HCT116 (cell line): ENCODE data around the gene CENPC. TPM values are rescaled to one million over a fixed set of nuclear protein-coding genes. Genes with fewer than 3 reads are reported as not detected.

Experiments
- ATAC-seq: fragments of 200-7000 bp; cut with Tn5 transposase; 2 replicates; pipeline ENCODE4 v1.9.1; 2020; ENCODE audit warnings: mild to moderate bottlenecking, moderate library complexity
- BruUV-seq: library from RNA; stranded (reverse); fragments of 400-500 nt; replicated peaks from 2 replicates; lab custom pipeline; 2021; lab: Mats Ljungman, UMichigan
- CTCF ChIA-PET: fragments of 300-600 bp; sonication (Branson Sonifier 250); formaldehyde crosslinking; loops from one replicate; lab custom pipeline; 2021; ENCODE audit warnings: antibody characterized with exemption; lab: Charles Lee
- POLR2A ChIA-PET: fragments of 300-600, 350-600 bp; sonication (Branson Sonifier 250); formaldehyde crosslinking; loops from one replicate; lab custom pipeline; 2021; ENCODE audit warnings: antibody characterized with exemption; lab: Charles Lee
- RAD21 ChIA-PET, 2 experiments: fragments of 300-600 bp; sonication (Branson Sonifier 250); formaldehyde crosslinking; loops; one replicate each; lab custom pipeline; 2023; ENCODE audit warnings: low total read pairs in 2 of 2; ENCODE audit not compliant: uncharacterized antibody in 2 of 2, unreplicated experiment in 2 of 2, low non-redundant PET in 1 of 2; lab: Charles Lee
- DNase-seq: peaks from one replicate; pipeline ENCODE4 v3.0.0-alpha.2; 2010; ENCODE audit warnings: low read depth, low spot score
- H2AFZ ChIP-seq: fragments of 200-600 bp; shearing (Covaris generic), sonication (generic); 2 replicates; pipeline ENCODE4 v1.6.1; 2017; ENCODE audit warnings: low read depth, mixed run types, mixed read lengths, antibody characterized with exemption, low read length; ENCODE audit not compliant: poor library complexity, severe bottlenecking
- H3K27ac ChIP-seq: 2 replicates; pipeline ENCODE4 v1.5.1; 2012; ENCODE audit warnings: low read depth, low read length
- H3K27me3 ChIP-seq: fragments of 200-600 bp; sonication (generic); 2 replicates; pipeline ENCODE4 v1.6.1; 2016; ENCODE audit warnings: mixed run types, low read length, mixed read lengths; ENCODE audit not compliant: insufficient read depth
- H3K36me3 ChIP-seq, 2 experiments: fragments of 200-500 bp in 1 of 2; fragments of 200-600 bp in 1 of 2; sonication (Bioruptor generic) in 1 of 2; sonication (generic) in 1 of 2; 2 replicates each; pipeline versions ENCODE4 v1.5.1 to v1.6.1; 2014 to 2016; ENCODE audit warnings: low read length in 2 of 2, inconsistent platforms in 1 of 2, mixed read lengths in 1 of 2, mixed run types in 1 of 2; ENCODE audit not compliant: insufficient read depth in 2 of 2, control insufficient read depth in 1 of 2
- H3K4me1 ChIP-seq, 2 experiments: fragments of 200-600 bp in 1 of 2; sonication (generic) in 1 of 2; 2 replicates each; pipeline versions ENCODE4 v1.5.1 to v1.6.1; 2012 to 2017; ENCODE audit warnings: low read length in 2 of 2, inconsistent platforms in 1 of 2, mild to moderate bottlenecking in 1 of 2, mixed read lengths in 1 of 2, mixed run types in 1 of 2, moderate library complexity in 1 of 2; ENCODE audit not compliant: insufficient read depth in 2 of 2, control insufficient read depth in 1 of 2
- H3K4me2 ChIP-seq: fragments of 200-600 bp; sonication (generic); 2 replicates; pipeline ENCODE4 v1.6.1; 2017; ENCODE audit warnings: mixed run types, low read length, mixed read lengths
- H3K4me3 ChIP-seq, 2 experiments: fragments of 200-600 bp in 1 of 2; sonication (generic) in 1 of 2; replicated peaks in 1 of 2; 2 replicates each; pipeline ENCODE4 v1.5.1; 2011 to 2016; ENCODE audit warnings: low read length in 2 of 2, control low read depth in 1 of 2, low read depth in 1 of 2, mild to moderate bottlenecking in 1 of 2, mixed read lengths in 1 of 2, mixed run types in 1 of 2
- H3K79me2 ChIP-seq: fragments of 200-600 bp; sonication (generic); 2 replicates; pipeline ENCODE4 v1.6.1; 2017; ENCODE audit warnings: mild to moderate bottlenecking, mixed run types, low read length, moderate library complexity, mixed read lengths; ENCODE audit not compliant: insufficient read depth
- H3K9ac ChIP-seq: fragments of 200-600 bp; sonication (generic); 2 replicates; pipeline ENCODE4 v1.6.1; 2016; ENCODE audit warnings: low read length, mixed read lengths
- H3K9me2 ChIP-seq: fragments of 200-600 bp; sonication (generic), shearing (Covaris generic); 2 replicates; pipeline ENCODE4 v1.6.1; 2017; ENCODE audit warnings: mixed run types, mild to moderate bottlenecking, moderate library complexity; ENCODE audit not compliant: insufficient read depth
- H3K9me3 ChIP-seq, 2 experiments: fragments of 200-500 bp in 1 of 2; fragments of 200-600 bp in 1 of 2; sonication (Bioruptor generic) in 1 of 2; sonication (generic) in 1 of 2; 2 replicates each; pipeline ENCODE4 v1.6.1; 2014 to 2017; ENCODE audit warnings: low read length in 2 of 2, mixed read lengths in 2 of 2, inconsistent platforms in 1 of 2, low read depth in 1 of 2, mild to moderate bottlenecking in 1 of 2, mixed run types in 1 of 2, moderate library complexity in 1 of 2; ENCODE audit not compliant: control insufficient read depth in 1 of 2, insufficient read depth in 1 of 2
- H4K20me1 ChIP-seq: fragments of 200-600 bp; sonication (generic), shearing (Covaris generic); 2 replicates; pipeline ENCODE4 v1.6.1; 2017; ENCODE audit warnings: mixed run types, mild to moderate bottlenecking, moderate library complexity; ENCODE audit not compliant: insufficient read depth
- CBX3 ChIP-seq: IDR thresholded peaks from 2 replicates; pipeline ENCODE4 v1.6.1; 2012; ENCODE audit warnings: low read depth
- EZH2 ChIP-seq: fragments of 200-600 bp; sonication (generic); IDR thresholded peaks from 2 replicates; pipeline ENCODE4 v1.6.1; 2017; ENCODE audit warnings: antibody characterized with exemption, mixed run types
- JUND ChIP-seq: IDR thresholded peaks from 2 replicates; pipeline ENCODE4 v1.6.1; 2012
- RAD21 ChIP-seq: IDR thresholded peaks from 2 replicates; pipeline ENCODE4 v1.6.1; 2012; ENCODE audit warnings: low read depth, mild to moderate bottlenecking
- SIN3A ChIP-seq: IDR thresholded peaks from 2 replicates; pipeline ENCODE4 v1.6.1; 2012; ENCODE audit warnings: low read depth
- YY1 ChIP-seq: IDR thresholded peaks from 2 replicates; pipeline ENCODE4 v1.6.1; 2011; ENCODE audit warnings: low read length, low read depth, moderate library complexity, mild to moderate bottlenecking; ENCODE audit not compliant: insufficient replicate concordance; ENCODE audit errors: extremely low read depth
- ZFX ChIP-seq: fragments of 450-650 bp; IDR thresholded peaks from 2 replicates; pipeline ENCODE4 v1.6.1; 2017
- intact Hi-C: fragments of 100-400 bp; cut with micrococcal nuclease; formaldehyde crosslinking; loops from 2 replicates; pipeline ENCODE4 v1.10.0; 2022
- total RNA-seq: library from RNA; stranded (reverse); gene quantifications from one replicate; pipeline ENCODE4 v1.2.1, GENCODE V29; 2021; ENCODE audit not compliant: unreplicated experiment
- TF ChIP-seq, protein P1 (sequence below), 3 experiments: fragments of 200-600 bp in 1 of 3; sonication (generic) in 1 of 3; IDR thresholded peaks in 2 of 3; conservative IDR thresholded peaks in 1 of 3; 2 replicates each; pipeline ENCODE4 v1.5.1; 2012 to 2017; ENCODE audit warnings: low read depth in 2 of 3, low read length in 2 of 3, antibody characterized with exemption in 1 of 3, borderline replicate concordance in 1 of 3, control low read depth in 1 of 3, mild to moderate bottlenecking in 1 of 3, mixed read lengths in 1 of 3, mixed run types in 1 of 3, moderate library complexity in 1 of 3; ENCODE audit not compliant: insufficient read depth in 1 of 3
- TF ChIP-seq, protein P2 (sequence below): IDR thresholded peaks from 2 replicates; pipeline ENCODE4 v1.6.1; 2012

CENPC gene
- total RNA-seq, 1 experiment from 2014 or later = 15.4 TPM

DNA sequence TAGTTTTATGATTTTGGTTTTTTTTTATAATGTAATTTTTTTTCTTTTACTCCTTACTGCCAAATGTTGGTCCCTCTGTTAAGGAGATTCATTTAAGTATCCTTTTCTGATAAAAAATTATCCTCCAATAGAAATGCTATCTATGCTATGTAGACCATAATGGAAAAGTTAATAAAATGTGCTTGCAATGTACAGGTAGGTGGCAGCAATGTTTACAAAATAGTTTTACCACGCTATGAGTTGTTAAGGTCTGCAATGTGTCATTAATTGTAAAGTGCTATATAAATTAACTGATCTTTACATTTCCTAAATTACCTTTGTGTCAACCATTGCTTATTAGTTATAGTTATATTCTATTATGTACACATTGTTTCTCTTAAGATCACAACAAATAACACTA is 3.8 kb upstream of the CENPC start:
- BruUV-seq = no TSS peak

More for the DNA sequence above, 3.8 kb upstream of the CENPC start:
- TF ChIP-seq RAD21 (peak; percentile 72), YY1 (no peak), ZFX (no peak), EZH2 (no peak), CBX3 (no peak), JUND (no peak), SIN3A (no peak)
- TF ChIP-seq, protein P1, sequence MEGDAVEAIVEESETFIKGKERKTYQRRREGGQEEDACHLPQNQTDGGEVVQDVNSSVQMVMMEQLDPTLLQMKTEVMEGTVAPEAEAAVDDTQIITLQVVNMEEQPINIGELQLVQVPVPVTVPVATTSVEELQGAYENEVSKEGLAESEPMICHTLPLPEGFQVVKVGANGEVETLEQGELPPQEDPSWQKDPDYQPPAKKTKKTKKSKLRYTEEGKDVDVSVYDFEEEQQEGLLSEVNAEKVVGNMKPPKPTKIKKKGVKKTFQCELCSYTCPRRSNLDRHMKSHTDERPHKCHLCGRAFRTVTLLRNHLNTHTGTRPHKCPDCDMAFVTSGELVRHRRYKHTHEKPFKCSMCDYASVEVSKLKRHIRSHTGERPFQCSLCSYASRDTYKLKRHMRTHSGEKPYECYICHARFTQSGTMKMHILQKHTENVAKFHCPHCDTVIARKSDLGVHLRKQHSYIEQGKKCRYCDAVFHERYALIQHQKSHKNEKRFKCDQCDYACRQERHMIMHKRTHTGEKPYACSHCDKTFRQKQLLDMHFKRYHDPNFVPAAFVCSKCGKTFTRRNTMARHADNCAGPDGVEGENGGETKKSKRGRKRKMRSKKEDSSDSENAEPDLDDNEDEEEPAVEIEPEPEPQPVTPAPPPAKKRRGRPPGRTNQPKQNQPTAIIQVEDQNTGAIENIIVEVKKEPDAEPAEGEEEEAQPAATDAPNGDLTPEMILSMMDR (IDR thresholded peaks at IDR 0.05 in 2 of 3, conservative IDR thresholded peaks at IDR 0.05 in 1 of 3; ENCODE audit: borderline replicate concordance in 1 of 3, insufficient read depth in 1 of 3, low read depth in 2 of 3, low read length in 2 of 3) = peak; percentile 40 to 54 (median 48); a peak in 5 of 6 replicates
- TF ChIP-seq, protein P2, sequence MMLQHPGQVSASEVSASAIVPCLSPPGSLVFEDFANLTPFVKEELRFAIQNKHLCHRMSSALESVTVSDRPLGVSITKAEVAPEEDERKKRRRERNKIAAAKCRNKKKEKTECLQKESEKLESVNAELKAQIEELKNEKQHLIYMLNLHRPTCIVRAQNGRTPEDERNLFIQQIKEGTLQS = no peak
- TF ChIP-seq, all 23 proteins: peak for 2
- Histone ChIP-seq H4K20me1 (no peaks in the 10 kb centered on the region), H3K9me2 (no peaks in the 10 kb centered on the region), H2AFZ (peak overlapping the region; percentile 87), H3K79me2 (peaks cover 11% of the 10 kb centered on the region), H3K4me3 (no peak overlapping the region), H3K36me3 (no peaks in the 10 kb centered on the region), H3K4me1 (peaks cover 3 to 9% of the 10 kb centered on the region in 2 experiments; a peak in 3 of 4 replicates), H3K9ac (no peak overlapping the region), H3K9me3 (no peaks in the 10 kb centered on the region), H3K27ac (no peak overlapping the region), H3K4me2 (no peak overlapping the region), H3K27me3 (no peaks in the 10 kb centered on the region)
- ChIA-PET CTCF (no interaction called here), RAD21 (no interaction called here), POLR2A (no interaction called here)
- no peak for DNase-seq
- peak; percentile 21; the same call in 1 of the 2 replicates for ATAC-seq
- intact Hi-C loops = loop anchor here (1.0 to 2.0 kb wide), 4 partner anchors 152 to 626 kb away; partner anchors contain the start of gene UBA6
